GM12878 (cell line): ENCODE data around the gene ADCY9. TPM values are rescaled to one million over a fixed set of nuclear protein-coding genes. Genes with fewer than 3 reads are reported as not detected.
A peak's percentile ranks its signal among the peaks of the same experiment; 100 is the strongest.
"Not testable (repeated sequence)": the region's sequence is repeated elsewhere in the genome, so short reads cannot be mapped to it uniquely, and the experiment has no call there.

Source experiments
- ATAC-seq: fragments of 200-7000 bp; cut with Tn5 transposase; 3 replicates; pipeline ENCODE4 v1.9.1; 2020; ENCODE audit warnings: mild to moderate bottlenecking, moderate library complexity
- BruUV-seq: library from RNA; stranded (reverse); fragments of 400-500 nt; replicated peaks from 2 replicates; lab custom pipeline; 2021; lab: Mats Ljungman, UMichigan
- CTCF ChIA-PET: fragments of 300-600 bp; sonication (Branson Sonifier 250); formaldehyde crosslinking; extraction: SDS; loops from one replicate; lab custom pipeline; 2021; ENCODE audit warnings: inconsistent platforms; lab: Yijun Ruan, JAX
- POLR2A ChIA-PET: fragments of 350-600 bp; formaldehyde crosslinking; extraction: SDS; loops from one replicate; lab custom pipeline; 2021; ENCODE audit warnings: inconsistent platforms; lab: Charles Lee
- RAD21 ChIA-PET: fragments of 300-600 bp; sonication (Branson Sonifier 250); formaldehyde crosslinking; loops from one replicate; lab custom pipeline; 2023; ENCODE audit warnings: antibody characterized with exemption; ENCODE audit not compliant: unreplicated experiment; lab: Charles Lee
- SMC1A ChIA-PET: fragments of 300-600 bp; sonication (Branson Sonifier 250); formaldehyde crosslinking; loops from one replicate; lab custom pipeline; 2023; ENCODE audit not compliant: unreplicated experiment, uncharacterized antibody; lab: Charles Lee
- DNase-seq: peaks from one replicate; pipeline ENCODE4 v3.0.0-alpha.2; 2011; ENCODE audit warnings: low read depth, low spot score
- FAIRE-seq: peaks from 3 replicates; lab custom pipeline; 2011; peaks lifted over from hg19 to GRCh38; lab: Jason Lieb, UNC
- H2AFZ ChIP-seq: 2 replicates; pipeline ENCODE4 v1.6.0; 2011; ENCODE audit warnings: low read depth, low read length, control low read depth; ENCODE audit not compliant: control insufficient read depth
- H3K27ac ChIP-seq: 2 replicates; pipeline ENCODE4 v1.5.1; 2011; ENCODE audit warnings: control low read depth; ENCODE audit not compliant: control insufficient read depth, insufficient read depth
- H3K27me3 ChIP-seq, 2 experiments: replicated peaks in 1 of 2; 2 replicates each; pipeline versions ENCODE4 v1.6.0 to v1.6.1; 2011; ENCODE audit warnings: low read length in 1 of 2; ENCODE audit not compliant: control insufficient read depth in 2 of 2, insufficient read depth in 2 of 2
- H3K36me3 ChIP-seq, 2 experiments: 2 replicates each; pipeline ENCODE4 v1.5.1; 2011; ENCODE audit warnings: low read length in 1 of 2; ENCODE audit not compliant: control insufficient read depth in 2 of 2, insufficient read depth in 2 of 2
- H3K4me1 ChIP-seq: 2 replicates; pipeline ENCODE4 v1.6.1; 2011; ENCODE audit warnings: mild to moderate bottlenecking, low read length, moderate library complexity, mixed read lengths; ENCODE audit not compliant: control insufficient read depth, insufficient read depth
- H3K4me2 ChIP-seq: 2 replicates; pipeline ENCODE4 v1.6.0; 2011; ENCODE audit warnings: control low read depth; ENCODE audit not compliant: control insufficient read depth, insufficient read depth
- H3K4me3 ChIP-seq: fragments of 200-600 bp; sonication (generic); 2 replicates; pipeline ENCODE4 v1.5.1; 2016
- H3K79me2 ChIP-seq: 2 replicates; pipeline ENCODE4 v1.6.0; 2011; ENCODE audit warnings: low read length; ENCODE audit not compliant: control insufficient read depth, insufficient read depth
- H3K9ac ChIP-seq: 2 replicates; pipeline ENCODE4 v1.8.0; 2011; ENCODE audit warnings: low read length, control low read depth, mixed read lengths; ENCODE audit not compliant: control insufficient read depth, insufficient read depth
- H3K9me3 ChIP-seq: replicated peaks from 3 replicates; pipeline ENCODE4 v1.5.1; 2011; ENCODE audit warnings: mild to moderate bottlenecking, low read length; ENCODE audit not compliant: control insufficient read depth, insufficient read depth
- H4K20me1 ChIP-seq: 2 replicates; pipeline ENCODE4 v1.6.0; 2011; ENCODE audit not compliant: control insufficient read depth, insufficient read depth
- CBX5 ChIP-seq: sonication (generic); IDR thresholded peaks from 2 replicates; pipeline ENCODE4 v1.6.1; 2016; ENCODE audit warnings: low read depth, moderate library complexity, mild to moderate bottlenecking, inconsistent platforms
- FOXM1 ChIP-seq: IDR thresholded peaks from 2 replicates; pipeline ENCODE4 v1.6.1; 2012; ENCODE audit warnings: low read depth, mild to moderate bottlenecking, inconsistent platforms, low read length, moderate library complexity
- NR2F1 ChIP-seq: fragments of 450-650 bp; conservative IDR thresholded peaks from 2 replicates; pipeline ENCODE4 v1.6.1; 2017; ENCODE audit warnings: mild to moderate bottlenecking
- POU2F2 ChIP-seq: IDR thresholded peaks from 3 replicates; pipeline ENCODE4 v1.6.1; 2011; ENCODE audit warnings: low read depth, mild to moderate bottlenecking, low read length, borderline replicate concordance
- SPI1 ChIP-seq: IDR thresholded peaks from 2 replicates; pipeline ENCODE4 v1.6.1; 2011; ENCODE audit warnings: low read depth, mild to moderate bottlenecking, low read length, moderate library complexity, borderline replicate concordance; ENCODE audit not compliant: insufficient read depth
- ZNF384 ChIP-seq: IDR thresholded peaks from 2 replicates; pipeline ENCODE4 v1.6.1; 2012; ENCODE audit warnings: low read depth, mild to moderate bottlenecking, low read length, improper control_type of control experiment, borderline replicate concordance
- WGBS: methylation state at CpG from one replicate; pipeline ENCODE4 v1.1.6; 2016; ENCODE audit warnings: low lambda C conversion rate; ENCODE audit not compliant: insufficient replicate concordance, insufficient coverage; ENCODE audit errors: missing lambda C conversion rate; 5-methylcytosine and 5-hydroxymethylcytosine counted together
- in situ Hi-C: fragments of 300-500 bp; cut with MboI; formaldehyde crosslinking; loops from 9 replicates; pipeline ENCODE4 v1.14.3; 2018; ENCODE audit warnings: mixed read lengths
- intact Hi-C: fragments of 100-400 bp; cut with micrococcal nuclease; formaldehyde crosslinking; loops from one replicate; pipeline ENCODE4 v1.14.2; 2022; ENCODE audit not compliant: unreplicated experiment
- polyA plus RNA-seq, 11 experiments: library from polyadenylated mRNA; depleted of rRNA in 4 of 11; unstranded in 6 of 11; stranded (reverse) in 5 of 11; fragments of >200 nt; fragmentation: Nextera tagmentation in 4 of 11; fragmentation: Illumina TruSeq in 1 of 11; extraction: Ambion mirVana in 4 of 11; extraction: Trizol in 1 of 11; gene quantifications; 1 replicate in 1 of 11; 2 replicates in 10 of 11; pipeline versions ENCODE4 v1.2.1 to v1.2.3, GENCODE V29; 2011 to 2016; ENCODE audit warnings: inconsistent platforms in 2 of 11, missing spikeins in 2 of 11, low read depth in 1 of 11
- total RNA-seq, 4 experiments: library from RNA; depleted of rRNA in 3 of 4; stranded (reverse); fragments of >200 nt in 3 of 4; fragmentation: Illumina TruSeq in 1 of 4; extraction: Trizol in 1 of 4; gene quantifications; 2 replicates each; pipeline versions ENCODE4 v1.2.1 to v1.2.3, GENCODE V29; 2013 to 2021

Gene ADCY9
- total and polyA plus RNA-seq, 10 of the 15 experiments (the other 5 are each of a cell fraction or from before 2014, with no cell fraction given) = 0.09 to 0.41 (median 0.15) TPM; not detected in 3

GRCh38 chr16:4038448-4038847 is 77.8 kb downstream of the ADCY9 start:
- SMC1A ChIA-PET = no interaction called here
- RAD21 ChIA-PET = no interaction called here
- Histone ChIP-seq H4K20me1 (no peaks in the 10 kb centered on the region), H3K4me1 (no peaks in the 10 kb centered on the region), H3K4me3 (no peak overlapping the region), H3K9me3 (no peaks in the 10 kb centered on the region), H3K4me2 (no peak overlapping the region), H3K79me2 (no peaks in the 10 kb centered on the region), H3K9ac (no peak overlapping the region), H3K36me3 (no peaks in the 10 kb centered on the region), H3K27ac (no peak overlapping the region), H3K27me3 (no peaks in the 10 kb centered on the region), H2AFZ (no peak overlapping the region)
- intact Hi-C loops = no loop called here
- CTCF ChIA-PET = no interaction called here
- no TSS peak for BruUV-seq
- DNase-seq (no peak), FAIRE-seq (no peak), ATAC-seq (no peak)
- in situ Hi-C loops = no loop called here
- TF ChIP-seq POU2F2 = no peak
- TF ChIP-seq FOXM1 = no peak
- no peak for TF ChIP-seq ZNF384
- TF ChIP-seq SPI1 = peak; percentile 20; the same call in 1 of the 2 replicates
- no peak for TF ChIP-seq NR2F1
- no peak for TF ChIP-seq CBX5
- POLR2A ChIA-PET = no interaction called here
- 29% methylated on average over 7 of the region's 7 CpGs for WGBS

GRCh38 chr16:4036952-4037351 is 79.3 kb downstream of the ADCY9 start:
- RAD21 ChIA-PET, H4K20me1 ChIP-seq, BruUV-seq, H3K79me2 ChIP-seq, H3K36me3 ChIP-seq, H3K4me2 ChIP-seq, CTCF ChIA-PET, H3K4me1 ChIP-seq, H3K27me3 ChIP-seq, H3K9ac ChIP-seq, H3K4me3 ChIP-seq, SMC1A ChIA-PET, H3K9me3 ChIP-seq, H2AFZ ChIP-seq, H3K27ac ChIP-seq, ATAC-seq, in situ Hi-C loops, intact Hi-C loops, POLR2A ChIA-PET, DNase-seq, FAIRE-seq: not testable (repeated sequence)
- WGBS = 48% methylated on average over 3 of the region's 3 CpGs
